ENCODE results near the gene ARPP21. TPM values are rescaled to one million over a fixed set of nuclear protein-coding genes. Genes with fewer than 3 reads are reported as not detected.

Gene ARPP21
- total and polyA plus RNA-seq, 7 experiments from 2014 or later: not detected

- H3K36me3 Mint-ChIP-seq: no peaks in the 10 kb centered on the region
- peaks cover 0 to 3% (median 0%) of the 10 kb centered on the region in 11 donors for H3K9me3 Mint-ChIP-seq
- Histone ChIP-seq H3K27me3 (ENCODE audit: control insufficient read depth in 2 of 2, insufficient read depth in 2 of 2, low read length in 2 of 2) (no peaks in the 10 kb centered on the region), H3K9me3 (ENCODE audit: control insufficient read depth in 2 of 3, low read length in 3 of 3) (no peaks in the 10 kb centered on the region), H3K4me1 (ENCODE audit: control insufficient read depth in 2 of 2, insufficient read depth in 2 of 2, low read length in 2 of 2) (no peaks in the 10 kb centered on the region), H3K4me3 (ENCODE audit: low read length) (no peak overlapping the region), H3K36me3 (ENCODE audit: control insufficient read depth in 2 of 3, insufficient read depth in 3 of 3, low read length in 3 of 3) (no peaks in the 10 kb centered on the region), H3K27ac (ENCODE audit: low read depth, low read length) (no peak overlapping the region)
- H3K4me1 Mint-ChIP-seq: no peaks in the 10 kb centered on the region
- no peak overlapping the region for H3K27ac Mint-ChIP-seq
- ChIA-PET POLR2A (no interaction called here), CTCF (no interaction called here)
- intact Hi-C loops (cut with micrococcal nuclease): no loop called here
- H3K27me3 Mint-ChIP-seq: no peaks in the 10 kb centered on the region
- DNase-seq: no peak
- no peak for ATAC-seq
- no peak overlapping the region for H3K4me3 Mint-ChIP-seq
Measured at GRCh38 chr3:35724106-35724505, 84.8 kb downstream of the ARPP21 start.

GRCh38 chr3:35727179-35727578 is 87.9 kb downstream of the ARPP21 start:
- H3K27ac ChIP-seq (ENCODE audit: low read depth, low read length): no peak overlapping the region
- Mint-ChIP-seq H3K36me3 (no peaks in the 10 kb centered on the region), H3K27me3 (no peaks in the 10 kb centered on the region), H3K9me3 (peaks cover 0 to 4% (median 0%) of the 10 kb centered on the region in 11 donors), H3K4me1 (no peaks in the 10 kb centered on the region), H3K27ac (no peak overlapping the region), H3K4me3 (no peak overlapping the region)
- ATAC-seq (no peak), DNase-seq (no peak)
- no peaks in the 10 kb centered on the region for H3K9me3 ChIP-seq (ENCODE audit: control insufficient read depth in 2 of 3, low read length in 3 of 3)
- intact Hi-C loops (cut with micrococcal nuclease): no loop called here
- ChIA-PET CTCF (no interaction called here), POLR2A (no interaction called here)
- H3K4me1 ChIP-seq (ENCODE audit: control insufficient read depth in 2 of 2, insufficient read depth in 2 of 2, low read length in 2 of 2): no peaks in the 10 kb centered on the region
- no peaks in the 10 kb centered on the region for H3K36me3 ChIP-seq (ENCODE audit: control insufficient read depth in 2 of 3, insufficient read depth in 3 of 3, low read length in 3 of 3)
- H3K27me3 ChIP-seq (ENCODE audit: control insufficient read depth in 2 of 2, insufficient read depth in 2 of 2, low read length in 2 of 2): no peaks in the 10 kb centered on the region
- no peak overlapping the region for H3K4me3 ChIP-seq (ENCODE audit: low read length)

GRCh38 chr3:35733341-35733740 is 94.0 kb downstream of the ARPP21 start:
- Histone ChIP-seq H3K27ac (ENCODE audit: low read depth, low read length) (no peak overlapping the region), H3K36me3 (ENCODE audit: control insufficient read depth in 2 of 3, insufficient read depth in 3 of 3, low read length in 3 of 3) (no peaks in the 10 kb centered on the region), H3K4me1 (ENCODE audit: control insufficient read depth in 2 of 2, insufficient read depth in 2 of 2, low read length in 2 of 2) (no peaks in the 10 kb centered on the region), H3K9me3 (ENCODE audit: control insufficient read depth in 2 of 3, low read length in 3 of 3) (no peaks in the 10 kb centered on the region), H3K27me3 (ENCODE audit: control insufficient read depth in 2 of 2, insufficient read depth in 2 of 2, low read length in 2 of 2) (no peaks in the 10 kb centered on the region), H3K4me3 (ENCODE audit: low read length) (no peak overlapping the region)
- Mint-ChIP-seq H3K27me3 (no peaks in the 10 kb centered on the region), H3K9me3 (peaks cover 0 to 4% (median 0%) of the 10 kb centered on the region in 11 donors), H3K4me1 (no peaks in the 10 kb centered on the region), H3K36me3 (no peaks in the 10 kb centered on the region), H3K27ac (no peak overlapping the region), H3K4me3 (no peak overlapping the region)
- intact Hi-C loops (cut with micrococcal nuclease): no loop called here
- POLR2A ChIA-PET: no interaction called here
- CTCF ChIA-PET: no interaction called here
- DNase-seq: no peak
- ATAC-seq: no peak

- no peaks in the 10 kb centered on the region for H3K27me3 Mint-ChIP-seq
- ATAC-seq (no peak), DNase-seq (no peak)
- no peaks in the 10 kb centered on the region for H3K27me3 ChIP-seq (ENCODE audit: control insufficient read depth in 2 of 2, insufficient read depth in 2 of 2, low read length in 2 of 2)
- H3K27ac ChIP-seq (ENCODE audit: low read depth, low read length): no peak overlapping the region
- no peaks in the 10 kb centered on the region for H3K9me3 ChIP-seq (ENCODE audit: control insufficient read depth in 2 of 3, low read length in 3 of 3)
- no peaks in the 10 kb centered on the region for H3K36me3 ChIP-seq (ENCODE audit: control insufficient read depth in 2 of 3, insufficient read depth in 3 of 3, low read length in 3 of 3)
- H3K27ac Mint-ChIP-seq: no peak overlapping the region
- peaks cover 0 to 4% (median 0%) of the 10 kb centered on the region in 11 donors for H3K9me3 Mint-ChIP-seq
- no peaks in the 10 kb centered on the region for H3K36me3 Mint-ChIP-seq
- no peaks in the 10 kb centered on the region for H3K4me1 ChIP-seq (ENCODE audit: control insufficient read depth in 2 of 2, insufficient read depth in 2 of 2, low read length in 2 of 2)
- no peaks in the 10 kb centered on the region for H3K4me1 Mint-ChIP-seq
- ChIA-PET POLR2A (no interaction called here), CTCF (no interaction called here)
- H3K4me3 Mint-ChIP-seq: no peak overlapping the region
- intact Hi-C loops (cut with micrococcal nuclease): no loop called here
- no peak overlapping the region for H3K4me3 ChIP-seq (ENCODE audit: low read length)
Measured at GRCh38 chr3:35733864-35734263, 94.5 kb downstream of the ARPP21 start.

- Mint-ChIP-seq H3K27me3 (no peaks in the 10 kb centered on the region), H3K4me3 (no peak overlapping the region), H3K36me3 (no peaks in the 10 kb centered on the region), H3K4me1 (no peaks in the 10 kb centered on the region), H3K27ac (no peak overlapping the region), H3K9me3 (peaks cover 0 to 3% (median 0%) of the 10 kb centered on the region in 11 donors)
- Histone ChIP-seq H3K36me3 (ENCODE audit: control insufficient read depth in 2 of 3, insufficient read depth in 3 of 3, low read length in 3 of 3) (no peaks in the 10 kb centered on the region), H3K9me3 (ENCODE audit: control insufficient read depth in 2 of 3, low read length in 3 of 3) (no peaks in the 10 kb centered on the region), H3K27ac (ENCODE audit: low read depth, low read length) (no peak overlapping the region), H3K4me3 (ENCODE audit: low read length) (no peak overlapping the region), H3K27me3 (ENCODE audit: control insufficient read depth in 2 of 2, insufficient read depth in 2 of 2, low read length in 2 of 2) (no peaks in the 10 kb centered on the region), H3K4me1 (ENCODE audit: control insufficient read depth in 2 of 2, insufficient read depth in 2 of 2, low read length in 2 of 2) (no peaks in the 10 kb centered on the region)
- DNase-seq: no peak
- POLR2A ChIA-PET: no interaction called here
- intact Hi-C loops (cut with micrococcal nuclease): no loop called here
- CTCF ChIA-PET: no interaction called here
- ATAC-seq: no peak
Measured at GRCh38 chr3:35737080-35737479, 97.8 kb downstream of the ARPP21 start.

GRCh38 chr3:35737527-35737926 is 98.2 kb downstream of the ARPP21 start:
- ChIA-PET POLR2A (no interaction called here), CTCF (no interaction called here)
- Histone ChIP-seq H3K36me3 (ENCODE audit: control insufficient read depth in 2 of 3, insufficient read depth in 3 of 3, low read length in 3 of 3) (no peaks in the 10 kb centered on the region), H3K27ac (ENCODE audit: low read depth, low read length) (no peak overlapping the region), H3K9me3 (ENCODE audit: control insufficient read depth in 2 of 3, low read length in 3 of 3) (no peaks in the 10 kb centered on the region), H3K4me1 (ENCODE audit: control insufficient read depth in 2 of 2, insufficient read depth in 2 of 2, low read length in 2 of 2) (no peaks in the 10 kb centered on the region), H3K27me3 (ENCODE audit: control insufficient read depth in 2 of 2, insufficient read depth in 2 of 2, low read length in 2 of 2) (no peaks in the 10 kb centered on the region), H3K4me3 (ENCODE audit: low read length) (no peak overlapping the region)
- Mint-ChIP-seq H3K27me3 (no peaks in the 10 kb centered on the region), H3K36me3 (no peaks in the 10 kb centered on the region), H3K4me3 (no peak overlapping the region), H3K4me1 (no peaks in the 10 kb centered on the region), H3K27ac (no peak overlapping the region), H3K9me3 (peaks cover 0 to 3% (median 0%) of the 10 kb centered on the region in 11 donors)
- no peak for DNase-seq
- no peak for ATAC-seq
- intact Hi-C loops (cut with micrococcal nuclease): no loop called here

GRCh38 chr3:35737934-35738706 is 98.8 kb downstream of the ARPP21 start:
- DNase-seq: no peak
- H3K4me1 ChIP-seq (ENCODE audit: control insufficient read depth in 2 of 2, insufficient read depth in 2 of 2, low read length in 2 of 2): no peaks in the 10 kb centered on the region
- H3K4me1 Mint-ChIP-seq: no peaks in the 10 kb centered on the region
- intact Hi-C loops (cut with micrococcal nuclease): no loop called here
- H3K4me3 ChIP-seq (ENCODE audit: low read length): no peak overlapping the region
- ChIA-PET POLR2A (no interaction called here), CTCF (no interaction called here)
- H3K27ac Mint-ChIP-seq: no peak overlapping the region
- H3K27ac ChIP-seq (ENCODE audit: low read depth, low read length): no peak overlapping the region
- peaks cover 0 to 3% (median 0%) of the 10 kb centered on the region in 11 donors for H3K9me3 Mint-ChIP-seq
- H3K4me3 Mint-ChIP-seq: no peak overlapping the region
- no peaks in the 10 kb centered on the region for H3K27me3 Mint-ChIP-seq
- no peaks in the 10 kb centered on the region for H3K36me3 Mint-ChIP-seq
- ATAC-seq: no peak
- no peaks in the 10 kb centered on the region for H3K9me3 ChIP-seq (ENCODE audit: control insufficient read depth in 2 of 3, low read length in 3 of 3)
- no peaks in the 10 kb centered on the region for H3K36me3 ChIP-seq (ENCODE audit: control insufficient read depth in 2 of 3, insufficient read depth in 3 of 3, low read length in 3 of 3)
- H3K27me3 ChIP-seq (ENCODE audit: control insufficient read depth in 2 of 2, insufficient read depth in 2 of 2, low read length in 2 of 2): no peaks in the 10 kb centered on the region
